ENCODE data around the gene GABBR2. TPM values are rescaled to one million over a fixed set of nuclear protein-coding genes. Genes with fewer than 3 reads are reported as not detected.

GABBR2 gene
- total and polyA plus RNA-seq, 2 experiments from 2014 or later, result 0.89 to 1.3 TPM

DNA sequence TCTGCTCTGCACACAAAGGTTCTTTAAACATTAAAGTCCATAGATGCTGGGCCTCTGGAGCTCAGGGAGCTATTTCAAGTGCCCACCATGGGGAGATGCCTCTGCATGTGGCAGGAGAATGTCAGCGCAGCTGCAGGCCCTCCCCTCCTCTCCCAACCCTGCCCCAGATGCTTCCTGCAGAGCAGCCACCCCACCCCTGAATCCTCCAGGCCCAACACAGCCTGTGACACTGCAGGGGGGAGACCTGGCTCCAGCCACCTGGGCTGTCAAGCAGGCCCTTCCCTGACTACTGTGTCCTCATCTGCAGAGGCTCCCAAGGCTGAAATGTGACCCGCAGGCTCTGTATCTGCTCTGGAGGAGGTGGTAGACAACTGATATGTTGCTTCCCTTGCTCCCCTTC, 213.9 kb downstream of the GABBR2 start (continued):
- TF ChIP-seq REST (IDR thresholded peaks at IDR 0.05; ENCODE audit: unreplicated experiment) (no peak), NANOG (IDR thresholded peaks at IDR 0.05; ENCODE audit: borderline replicate concordance) (no peak)

GRCh38 chr9:98491828-98492227, 216.9 kb downstream of the GABBR2 start:
- Mint-ChIP-seq H3K27me3 (ENCODE audit: insufficient read depth, low read depth, poor library complexity) (no peaks in the 10 kb centered on the region), H3K4me3 (no peak overlapping the region), H3K4me1 (peaks cover 18% of the 10 kb centered on the region; the same call in 2 of the 3 replicates), H3K27ac (no peak overlapping the region), H3K36me3 (ENCODE audit: low read depth) (no peaks in the 10 kb centered on the region), H3K9me3 (peaks cover 14% of the 10 kb centered on the region; the same call in 2 of the 3 replicates)
- Histone ChIP-seq H3K4me3 (no peak overlapping the region), H3K36me3 (ENCODE audit: insufficient read depth) (no peaks in the 10 kb centered on the region), H3K79me2 (replicated peaks; ENCODE audit: insufficient read depth) (no peaks in the 10 kb centered on the region), H3K27me3 (ENCODE audit: insufficient read depth) (no peaks in the 10 kb centered on the region), H2AFZ (no peak overlapping the region), H4K20me1 (replicated peaks; ENCODE audit: insufficient read depth) (no peaks in the 10 kb centered on the region), H3F3A (replicated peaks; ENCODE audit: low read depth) (no peaks in the 10 kb centered on the region), H3K27ac (ENCODE audit: low read depth) (no peak overlapping the region), H3K4me1 (ENCODE audit: insufficient read depth) (no peaks in the 10 kb centered on the region), H3K9me2 (ENCODE audit: insufficient read depth) (peaks cover 11% of the 10 kb centered on the region; the same call in 1 of the 2 replicates), H3K4me2 (no peak overlapping the region)
- DNase-seq (ENCODE audit: low spot score) (no peak), ATAC-seq (no peak)
- no peak for TF ChIP-seq CTCF (conservative IDR thresholded peaks at IDR 0.05; ENCODE audit: low read depth in 2 of 2)
- TF ChIP-seq ZNF331 (CRISPR knock-in tag; IDR thresholded peaks at IDR 0.05; ENCODE audit: low read depth), result no peak
- no peak for TF ChIP-seq STAT1 (IDR thresholded peaks at IDR 0.05; ENCODE audit: unreplicated experiment)
- no peak for TF ChIP-seq CREB1 (CRISPR knock-in tag; IDR thresholded peaks at IDR 0.05; ENCODE audit: low read depth)
- TF ChIP-seq JUNB (IDR thresholded peaks at IDR 0.05; ENCODE audit: unreplicated experiment), result no peak
- no peak for TF ChIP-seq POLR2AphosphoS5 (IDR thresholded peaks at IDR 0.05; ENCODE audit: low read depth)

GRCh38 chr9:98491231-98491651, 217.5 kb downstream of the GABBR2 start:
- Histone ChIP-seq H3K27me3 (ENCODE audit: insufficient read depth) (no peaks in the 10 kb centered on the region), H4K20me1 (replicated peaks; ENCODE audit: insufficient read depth) (no peaks in the 10 kb centered on the region), H2AFZ (no peak overlapping the region), H3F3A (replicated peaks; ENCODE audit: low read depth) (no peaks in the 10 kb centered on the region), H3K4me2 (no peak overlapping the region), H3K36me3 (ENCODE audit: insufficient read depth) (no peaks in the 10 kb centered on the region), H3K27ac (ENCODE audit: low read depth) (no peak overlapping the region), H3K9me2 (ENCODE audit: insufficient read depth) (peaks cover 11% of the 10 kb centered on the region; the same call in 1 of the 2 replicates), H3K4me3 (no peak overlapping the region), H3K79me2 (replicated peaks; ENCODE audit: insufficient read depth) (no peaks in the 10 kb centered on the region), H3K4me1 (ENCODE audit: insufficient read depth) (no peaks in the 10 kb centered on the region)
- Mint-ChIP-seq H3K27me3 (ENCODE audit: insufficient read depth, low read depth, poor library complexity) (no peaks in the 10 kb centered on the region), H3K4me1 (peaks cover 18% of the 10 kb centered on the region; the same call in 2 of the 3 replicates), H3K27ac (no peak overlapping the region), H3K9me3 (peaks cover 14% of the 10 kb centered on the region; the same call in 2 of the 3 replicates), H3K36me3 (ENCODE audit: low read depth) (no peaks in the 10 kb centered on the region), H3K4me3 (no peak overlapping the region)
- ATAC-seq, result no peak
- no peak for DNase-seq (ENCODE audit: low spot score)
- TF ChIP-seq, protein P1, sequence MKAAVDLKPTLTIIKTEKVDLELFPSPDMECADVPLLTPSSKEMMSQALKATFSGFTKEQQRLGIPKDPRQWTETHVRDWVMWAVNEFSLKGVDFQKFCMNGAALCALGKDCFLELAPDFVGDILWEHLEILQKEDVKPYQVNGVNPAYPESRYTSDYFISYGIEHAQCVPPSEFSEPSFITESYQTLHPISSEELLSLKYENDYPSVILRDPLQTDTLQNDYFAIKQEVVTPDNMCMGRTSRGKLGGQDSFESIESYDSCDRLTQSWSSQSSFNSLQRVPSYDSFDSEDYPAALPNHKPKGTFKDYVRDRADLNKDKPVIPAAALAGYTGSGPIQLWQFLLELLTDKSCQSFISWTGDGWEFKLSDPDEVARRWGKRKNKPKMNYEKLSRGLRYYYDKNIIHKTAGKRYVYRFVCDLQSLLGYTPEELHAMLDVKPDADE (IDR thresholded peaks at IDR 0.05), result no peak
- TF ChIP-seq CREB1 (CRISPR knock-in tag; IDR thresholded peaks at IDR 0.05; ENCODE audit: low read depth) (no peak), ZNF331 (CRISPR knock-in tag; IDR thresholded peaks at IDR 0.05; ENCODE audit: low read depth) (no peak), CTCF (conservative IDR thresholded peaks at IDR 0.05; ENCODE audit: low read depth in 2 of 2) (no peak), STAT1 (IDR thresholded peaks at IDR 0.05; ENCODE audit: unreplicated experiment) (no peak)

Data from GM23338 (cell line).